Left colon (tissue), 2 donors: ENCODE measurements around the gene AP4B1. TPM values are rescaled to one million over a fixed set of nuclear protein-coding genes. Genes with fewer than 3 reads are reported as not detected.
"Not testable (repeated sequence)": the region's sequence is repeated elsewhere in the genome, so short reads cannot be mapped to it uniquely, and the experiment has no call there.

Source experiments
- ATAC-seq: fragments of 200-7000 bp; cut with Tn5 transposase; one replicate; pipeline ENCODE4 v1.9.1; 2020; ENCODE audit warnings: mild to moderate bottlenecking, moderate library complexity
- DNase-seq, 2 donors: peaks; one replicate each; pipeline ENCODE4 v3.0.0-alpha.2; 2020
- intact Hi-C, 2 donors: fragments of 100-400 bp; cut with DNase I in 1 of 2; cut with micrococcal nuclease in 1 of 2; formaldehyde crosslinking; loops; one replicate each; pipeline versions ENCODE4 v1.11.2 to v1.14.0; 2022; cut with DNase I, micrococcal nuclease
- long read RNA-seq: library from polyadenylated mRNA; unstranded; transcript quantifications from one replicate; pipeline ENCODE4 v2.0.0, GENCODE V29; 2021
- total RNA-seq, 2 donors: library from RNA; stranded (reverse); fragmentation: NEBNext Ultra II Directional; extraction: Animal tissue kit (Norgen Biotek cat#: 25700); gene quantifications; one replicate each; pipeline ENCODE4 v1.2.1, GENCODE V29; 2021
- donor health status: DM: no; HTN: no; CAD: no.
- donor health status: DM: yes; HTN: yes; CAD: no.

Gene AP4B1
- 10 to 100 TPM; 19.0 to 22.6 TPM for total RNA-seq
- long read RNA-seq, transcript AP4B1-201 (11 exons, 2,742 nt), result minor isoform, 6 of 32 reads
- long read RNA-seq, transcript AP4B1-204 (10 exons, 2,818 nt), result major isoform, 16 of 32 reads
- long read RNA-seq, partial matches to known transcripts, result 2 of 32 reads
- long read RNA-seq, other reads (novel, unspliced or antisense), result 8 of 32 reads

DNA sequence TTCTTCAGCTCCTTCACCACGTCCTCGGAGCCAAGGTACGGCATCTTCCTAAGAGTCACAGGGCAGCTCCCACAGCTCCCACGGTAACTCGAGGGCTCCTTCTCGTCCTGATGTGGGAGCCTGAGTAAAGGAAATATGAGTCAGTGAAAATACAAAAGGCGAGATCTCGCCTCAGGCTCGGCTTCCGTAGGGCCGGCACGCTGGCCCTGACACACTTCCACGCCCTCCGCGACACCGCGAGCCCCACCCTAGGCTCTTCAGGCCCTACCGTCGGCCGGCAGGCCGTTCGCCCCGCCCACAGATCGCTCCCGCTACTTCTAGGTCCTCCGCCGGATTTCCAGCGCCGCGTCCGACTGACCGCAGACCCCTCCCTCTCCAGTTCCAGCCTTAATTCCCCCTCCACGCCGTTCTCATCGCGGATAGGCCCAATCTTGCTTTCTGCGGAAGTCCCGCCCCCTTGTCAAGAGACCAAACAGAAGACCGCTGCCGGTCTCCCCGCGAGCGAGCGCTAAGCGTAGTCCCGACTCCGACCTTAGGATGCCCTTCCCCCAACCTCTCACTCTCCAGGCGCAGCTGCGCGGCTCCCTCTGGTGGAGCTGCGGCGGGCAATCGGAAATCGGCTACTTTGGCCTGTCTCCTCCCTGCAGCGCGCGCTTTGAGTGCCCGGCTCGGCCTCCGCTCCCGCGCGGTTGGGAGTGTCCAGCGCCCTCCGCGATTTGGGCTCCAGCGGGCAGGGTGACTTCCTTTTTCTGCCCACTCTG lies at the start of gene AP4B1, which contains the start of gene DCLRE1B:
Gene AP4B1, minus strand, starts transcription at position 126 of the 761 bp plus-strand sequence. Its CDS starts 82 bp downstream, at position 44.
Gene DCLRE1B, plus strand, starts transcription at position 653 of the 761 bp plus-strand sequence. CDS start 261 bp downstream, outside the sequence.
- intact Hi-C loops, result no loop called here
- ATAC-seq, result peak; percentile 87
- peak; percentile 99 to 100 for DNase-seq

DNA sequence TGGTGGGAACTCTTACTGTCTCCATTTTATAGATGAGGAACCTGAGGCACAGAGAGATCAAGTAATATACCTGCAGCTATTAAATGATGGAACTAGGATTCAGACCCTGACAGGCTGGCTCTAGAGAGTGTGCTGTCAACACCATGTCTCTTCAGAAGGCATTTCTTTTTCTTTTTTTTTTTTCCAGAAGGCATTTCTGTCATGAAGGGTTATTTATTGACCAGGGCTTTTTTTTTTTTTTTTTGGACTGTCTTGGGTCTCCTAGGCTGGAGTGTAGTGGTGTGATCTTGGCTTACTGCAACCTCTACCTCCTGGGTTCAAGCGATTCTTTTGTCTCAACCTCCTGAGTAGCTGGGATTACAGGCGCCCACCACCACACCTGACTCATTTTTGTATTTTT lies 47.1 kb upstream of the AP4B1 start:
- no peak for DNase-seq
- intact Hi-C loops, result no loop called here
- no peak for ATAC-seq

- DNase-seq, result no peak
- no peak for ATAC-seq
- intact Hi-C loops, result no loop called here
Observed at GRCh38 chr1:113950908-113951307, 46.3 kb upstream of the AP4B1 start.

DNA sequence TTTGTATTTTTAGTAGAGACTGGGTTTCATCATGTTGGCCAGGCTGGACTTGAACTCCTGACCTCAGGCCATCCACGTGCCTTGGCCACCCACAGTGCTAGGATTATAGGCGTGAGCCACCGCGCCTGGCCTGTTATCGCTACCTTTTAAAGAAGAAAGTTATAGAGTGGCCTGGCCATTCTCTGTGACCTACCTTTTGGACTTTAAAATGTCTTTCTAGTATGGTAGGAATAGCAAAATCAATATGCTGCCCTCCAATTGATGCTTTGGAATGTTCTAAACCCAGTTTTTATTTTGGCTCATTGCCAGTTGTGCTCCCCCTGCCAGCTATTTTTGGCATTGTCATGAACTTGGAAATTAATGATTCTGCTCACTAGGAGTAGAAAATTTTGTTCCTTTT lies 44.4 kb upstream of the AP4B1 start:
- no peak for ATAC-seq
- DNase-seq, result no peak
- intact Hi-C loops, result loop anchor here in 1 of 2 donors (10.0 kb wide), 1 partner anchor 114 kb away; no protein-coding TSS in a partner anchor

GRCh38 chr1:113948151-113948550 lies 43.6 kb upstream of the AP4B1 start:
- intact Hi-C loops, result loop anchor here in 1 of 2 donors (10.0 kb wide), 1 partner anchor 113 kb away; no protein-coding TSS in a partner anchor
- peak; percentile 19 for ATAC-seq
- DNase-seq, result not testable (repeated sequence)

DNA sequence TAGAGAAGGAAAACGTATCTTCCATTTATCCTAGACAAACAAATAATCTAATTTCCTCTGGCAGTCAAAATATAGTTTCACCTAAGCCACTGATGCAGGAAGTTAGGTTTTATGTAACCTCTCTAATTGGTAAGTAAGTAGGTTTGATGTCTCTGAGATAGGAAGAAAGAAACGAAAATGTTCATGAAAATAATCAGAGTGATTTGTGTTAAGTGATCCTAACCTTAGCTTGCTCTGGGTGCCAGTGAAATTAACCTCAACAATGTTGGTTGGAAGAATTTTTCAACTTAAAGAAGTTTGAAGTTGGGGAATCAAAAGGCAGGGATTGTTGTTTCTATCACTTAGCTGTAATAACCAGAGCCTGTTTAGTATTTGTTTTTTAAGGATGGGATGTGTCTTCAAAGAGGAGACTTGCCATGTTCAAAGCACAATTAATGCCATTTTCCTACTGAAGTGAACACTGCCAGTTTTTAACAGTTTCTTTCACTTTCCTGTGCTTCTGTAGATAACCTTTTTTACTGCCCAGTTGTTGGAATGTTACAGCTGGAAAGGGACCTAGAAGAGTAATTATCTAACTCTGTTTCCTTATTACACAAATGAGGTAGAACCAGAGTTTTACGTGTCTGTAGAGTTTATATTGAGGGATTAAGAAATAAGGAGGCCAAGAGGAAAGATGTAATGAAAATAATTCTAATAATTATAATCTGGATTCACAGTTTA lies 42.9 kb upstream of the AP4B1 start:
- ATAC-seq (peak; percentile 79), DNase-seq (no peak)
- intact Hi-C loops, result loop anchor here in 1 of 2 donors (10.0 kb wide), 1 partner anchor 113 kb away; no protein-coding TSS in a partner anchor

- ATAC-seq (peak; percentile 44), DNase-seq (no peak)
- intact Hi-C loops, result loop anchor here in 1 of 2 donors (10.0 kb wide), 1 partner anchor 112 kb away; no protein-coding TSS in a partner anchor
Observed at GRCh38 chr1:113946678-113947387, 42.2 kb upstream of the AP4B1 start.

GRCh38 chr1:113946112-113946511 lies 41.5 kb upstream of the AP4B1 start:
- intact Hi-C loops, result loop anchor here in 1 of 2 donors (10.0 kb wide), 1 partner anchor 111 kb away; no protein-coding TSS in a partner anchor
- no peak for ATAC-seq
- DNase-seq, result no peak

DNA sequence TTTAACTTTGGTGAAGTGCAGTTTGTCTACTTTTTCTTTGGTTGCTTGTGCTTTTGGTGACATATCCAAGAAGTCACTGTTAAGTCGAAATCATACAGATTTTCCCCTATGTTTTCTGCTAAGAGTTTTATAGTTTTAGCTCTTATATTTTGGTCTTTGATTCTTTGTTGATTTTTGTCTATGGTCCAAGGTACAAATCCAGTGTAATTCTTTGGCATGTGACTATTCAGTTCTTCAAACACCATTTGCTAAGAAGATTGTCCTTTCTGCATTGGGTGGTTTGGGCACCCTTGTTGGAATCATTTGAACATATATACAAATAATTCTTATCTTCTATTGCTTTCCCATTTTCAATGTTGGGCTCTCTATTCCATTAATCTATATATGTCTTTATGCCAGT lies 40.7 kb upstream of the AP4B1 start:
- DNase-seq, result no peak
- ATAC-seq, result no peak
- intact Hi-C loops, result loop anchor here in 1 of 2 donors (10.0 kb wide), 1 partner anchor 111 kb away; no protein-coding TSS in a partner anchor

DNA sequence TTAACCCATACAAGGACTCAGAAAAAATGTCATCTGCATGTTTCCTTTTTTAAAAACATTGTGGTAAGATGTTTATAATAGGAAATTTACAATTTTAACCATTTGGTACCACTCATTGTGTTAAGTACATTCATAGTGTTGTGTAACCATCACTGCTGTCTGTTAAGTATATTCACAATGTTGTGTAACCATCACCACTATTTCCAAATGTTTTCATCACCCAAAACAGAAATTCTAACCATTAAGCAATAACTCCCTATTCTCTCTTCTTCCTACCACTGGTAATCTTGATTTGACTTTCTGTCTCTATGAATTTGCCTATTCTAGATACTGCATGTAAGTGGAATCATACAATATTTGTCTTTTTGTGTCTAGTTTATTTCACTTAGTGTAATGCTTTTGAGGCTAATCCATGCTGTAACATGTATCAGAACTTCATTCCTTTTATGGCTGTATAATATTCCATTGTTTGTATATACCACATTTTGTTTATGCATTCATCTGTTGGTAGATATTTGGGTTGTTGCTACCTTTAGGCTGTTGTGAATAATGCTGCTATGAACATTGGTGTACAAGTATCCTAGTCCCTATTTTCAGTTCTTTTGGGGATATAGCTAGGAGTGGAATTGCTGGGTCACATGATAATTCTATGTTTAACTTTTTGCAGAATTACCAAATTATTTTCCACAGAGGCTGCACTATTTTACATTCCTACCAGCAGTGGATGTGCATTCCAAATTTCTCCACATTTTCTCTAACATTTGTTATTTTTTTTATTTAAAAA lies 38.6 kb upstream of the AP4B1 start:
- ATAC-seq, result no peak

DNA sequence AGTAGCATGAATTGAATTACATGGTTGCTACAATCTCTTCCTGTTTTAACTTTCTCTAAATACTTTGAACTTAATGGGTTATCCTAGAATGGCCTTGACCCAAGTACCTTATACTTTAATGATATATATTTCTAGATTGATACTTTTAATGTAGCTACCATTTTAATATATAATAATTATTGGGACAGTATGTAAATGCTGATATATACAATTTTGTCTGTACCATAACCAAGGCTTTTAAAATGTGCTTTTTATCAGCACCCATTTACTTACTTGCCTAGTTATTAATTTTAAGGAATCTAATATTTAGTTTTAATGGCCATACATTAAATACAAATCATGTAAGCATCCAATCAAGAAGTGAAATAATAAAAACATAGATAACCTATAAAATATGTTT lies 37.9 kb upstream of the AP4B1 start:
- DNase-seq (no peak), ATAC-seq (no peak)
- intact Hi-C loops, result loop anchor here in 1 of 2 donors (10.0 kb wide), 1 partner anchor 108 kb away; no protein-coding TSS in a partner anchor

More for the DNA sequence above, 38.6 kb upstream of the AP4B1 start:
- DNase-seq, result no peak
- intact Hi-C loops, result loop anchor here in 1 of 2 donors (10.0 kb wide), 1 partner anchor 108 kb away; no protein-coding TSS in a partner anchor

DNA sequence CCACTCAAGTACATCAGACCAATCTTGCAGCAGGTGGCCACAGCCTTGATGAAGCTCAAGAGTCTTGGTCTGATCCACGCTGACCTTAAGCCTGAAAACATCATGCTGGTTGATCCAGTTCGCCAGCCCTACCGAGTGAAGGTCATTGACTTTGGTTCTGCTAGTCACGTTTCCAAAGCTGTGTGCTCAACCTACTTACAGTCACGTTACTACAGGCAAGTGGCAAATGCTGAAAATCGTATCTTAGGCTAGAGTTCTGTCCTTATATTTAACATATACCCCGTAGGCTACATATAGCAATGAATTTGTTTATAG lies 36.6 kb upstream of the AP4B1 start:
- DNase-seq (no peak), ATAC-seq (no peak)
- intact Hi-C loops, result loop anchor here in 1 of 2 donors (10.0 kb wide), 1 partner anchor 106 kb away; no protein-coding TSS in a partner anchor

- ATAC-seq (no peak), DNase-seq (no peak)
- intact Hi-C loops, result loop anchor here in 1 of 2 donors (10.0 kb wide), 1 partner anchor 106 kb away; no protein-coding TSS in a partner anchor
Observed at GRCh38 chr1:113940365-113941244, 36.0 kb upstream of the AP4B1 start.

- intact Hi-C loops, result no loop called here
- DNase-seq (no peak), ATAC-seq (no peak)
Observed at GRCh38 chr1:113938192-113938591, 33.6 kb upstream of the AP4B1 start.

DNA sequence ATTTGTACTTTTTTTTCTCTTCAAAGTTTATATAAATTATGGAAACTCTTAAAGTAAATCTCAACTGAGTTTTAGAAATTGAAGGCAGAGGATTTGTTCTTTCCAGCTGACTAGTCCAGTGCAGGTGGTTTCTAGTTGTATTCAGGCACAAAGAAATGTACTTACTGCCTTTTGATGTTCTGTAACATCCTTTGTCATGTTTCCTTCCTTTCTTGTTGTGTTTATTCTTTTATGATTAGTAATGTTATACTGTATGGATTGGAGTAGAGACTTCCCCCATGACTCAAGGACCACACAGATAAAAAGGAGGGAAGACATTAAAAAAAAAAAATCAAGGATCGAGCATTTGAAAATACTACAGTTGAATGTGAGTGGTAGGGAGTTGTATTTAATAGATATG lies 32.5 kb upstream of the AP4B1 start:
- intact Hi-C loops, result no loop called here
- DNase-seq (no peak), ATAC-seq (no peak)

- ATAC-seq (no peak), DNase-seq (no peak)
- intact Hi-C loops, result no loop called here
Observed at GRCh38 chr1:113935970-113936369, 31.4 kb upstream of the AP4B1 start.

GRCh38 chr1:113935176-113935575 lies 30.6 kb upstream of the AP4B1 start:
- intact Hi-C loops, result no loop called here
- DNase-seq, result no peak
- ATAC-seq, result no peak
